GM21528 (cell line): ENCODE measurements around the gene TPM1.
"Not testable (repeated sequence)": the region's sequence is repeated elsewhere in the genome, so short reads cannot be mapped to it uniquely, and the experiment has no call there.

ENCODE experiments used
- ATAC-seq: cut with Tn5 transposase; IDR thresholded peaks from one replicate; pipeline ENCODE4 v1.9.1; 2021; ENCODE audit warnings: mild to moderate bottlenecking, moderate library complexity; ENCODE audit not compliant: unreplicated experiment, low FRiP score

Gene TPM1

GRCh38 chr15:63090472-63090871 is 47.9 kb downstream of the TPM1 start:
- ATAC-seq, result no peak

- no peak for ATAC-seq
These were observed 48.3 kb downstream of the TPM1 start for GRCh38 chr15:63090887-63091286.

- ATAC-seq, result no peak
These were observed 49.3 kb downstream of the TPM1 start for GRCh38 chr15:63091679-63092446.

- ATAC-seq, result no peak
These were observed 51.1 kb downstream of the TPM1 start for GRCh38 chr15:63093486-63094205.

- ATAC-seq, result no peak
These were observed 52.0 kb downstream of the TPM1 start for GRCh38 chr15:63094495-63094931.

GRCh38 chr15:63096178-63096577 is 53.6 kb downstream of the TPM1 start:
- no peak for ATAC-seq

GRCh38 chr15:63098901-63099300 is 56.4 kb downstream of the TPM1 start:
- ATAC-seq, result not testable (repeated sequence)

GRCh38 chr15:63099581-63099980 is 57.0 kb downstream of the TPM1 start:
- not testable (repeated sequence) for ATAC-seq

GRCh38 chr15:63103416-63103815 is 60.9 kb downstream of the TPM1 start:
- ATAC-seq, result no peak

- no peak for ATAC-seq
These were observed 62.2 kb downstream of the TPM1 start for GRCh38 chr15:63104727-63105126.

- not testable (repeated sequence) for ATAC-seq
These were observed 62.8 kb downstream of the TPM1 start for GRCh38 chr15:63105354-63105753.

- ATAC-seq, result no peak
These were observed 65.5 kb downstream of the TPM1 start for GRCh38 chr15:63107895-63108546.

GRCh38 chr15:63109498-63109897 is 67.0 kb downstream of the TPM1 start:
- ATAC-seq, result no peak

- ATAC-seq, result no peak
These were observed 67.4 kb downstream of the TPM1 start for GRCh38 chr15:63109920-63110319.

GRCh38 chr15:63110428-63111026 is 68.0 kb downstream of the TPM1 start:
- no peak for ATAC-seq

- ATAC-seq, result no peak
These were observed 68.9 kb downstream of the TPM1 start for GRCh38 chr15:63111481-63111880.

- no peak for ATAC-seq
These were observed 70.3 kb downstream of the TPM1 start for GRCh38 chr15:63112871-63113270.

- ATAC-seq, result no peak
These were observed 71.9 kb downstream of the TPM1 start for GRCh38 chr15:63114465-63114864.
